Measurements from ENCODE around the gene MRS2.
"Not testable (repeated sequence)": the region's sequence is repeated elsewhere in the genome, so short reads cannot be mapped to it uniquely, and the experiment has no call there.

MRS2 gene

GRCh38 chr6:24402697-24403500, at the start of gene MRS2:
MRS2 (plus strand) TSS chr6:24402936; CDS start chr6:24403047, 111 bp downstream.
- no peaks in the 10 kb centered on the region for H3K9me3 ChIP-seq (ENCODE audit: control insufficient read depth in 2 of 2, low read length in 2 of 2)
- H3K27me3 ChIP-seq (ENCODE audit: control insufficient read depth in 2 of 2, insufficient read depth in 2 of 2, low read length in 2 of 2) = no peaks in the 10 kb centered on the region
- peak within 1 kb of the TSS; percentile 63 to 86 for H3K27ac ChIP-seq (ENCODE audit: low read depth in 2 of 2, low read length in 2 of 2)
- H3K36me3 ChIP-seq (ENCODE audit: control insufficient read depth in 2 of 2, insufficient read depth in 2 of 2, low read length in 2 of 2) = peaks cover 9 to 12% of the 10 kb centered on the region in 2 donors
- H3K9ac ChIP-seq (ENCODE audit: low read depth in 1 of 2, low read length in 2 of 2) = peak within 1 kb of the TSS; percentile 76 to 90
- H3K4me1 ChIP-seq (ENCODE audit: control insufficient read depth in 2 of 2, insufficient read depth in 2 of 2, low read length in 2 of 2) = peaks cover 7 to 12% of the 10 kb centered on the region in 2 donors
- peak within 1 kb of the TSS; percentile 80 to 89 for H3K4me3 ChIP-seq (ENCODE audit: low read length in 2 of 2)

- Histone ChIP-seq H3K27ac (ENCODE audit: low read depth in 2 of 2, low read length in 2 of 2) (no peak overlapping the region), H3K4me3 (ENCODE audit: low read length in 2 of 2) (no peak overlapping the region), H3K9ac (ENCODE audit: low read depth in 1 of 2, low read length in 2 of 2) (no peak overlapping the region), H3K9me3 (ENCODE audit: control insufficient read depth in 2 of 2, low read length in 2 of 2) (no peaks in the 10 kb centered on the region), H3K4me1 (ENCODE audit: control insufficient read depth in 2 of 2, insufficient read depth in 2 of 2, low read length in 2 of 2) (peaks cover 8 to 9% of the 10 kb centered on the region in 2 donors), H3K36me3 (ENCODE audit: control insufficient read depth in 2 of 2, insufficient read depth in 2 of 2, low read length in 2 of 2) (no peaks in the 10 kb centered on the region), H3K27me3 (ENCODE audit: control insufficient read depth in 2 of 2, insufficient read depth in 2 of 2, low read length in 2 of 2) (peaks cover 0 to 4% of the 10 kb centered on the region in 2 donors)
These were observed 48.9 kb upstream of the MRS2 start for GRCh38 chr6:24353861-24354260.

- peaks cover 13% of the 10 kb centered on the region in 2 donors for H3K4me1 ChIP-seq (ENCODE audit: control insufficient read depth in 2 of 2, insufficient read depth in 2 of 2, low read length in 2 of 2)
- no peaks in the 10 kb centered on the region for H3K36me3 ChIP-seq (ENCODE audit: control insufficient read depth in 2 of 2, insufficient read depth in 2 of 2, low read length in 2 of 2)
- H3K9me3 ChIP-seq (ENCODE audit: control insufficient read depth in 2 of 2, low read length in 2 of 2) = no peaks in the 10 kb centered on the region
- H3K27ac ChIP-seq (ENCODE audit: low read depth in 2 of 2, low read length in 2 of 2) = no peak overlapping the region
- no peak overlapping the region for H3K4me3 ChIP-seq (ENCODE audit: low read length in 2 of 2)
- no peaks in the 10 kb centered on the region for H3K27me3 ChIP-seq (ENCODE audit: control insufficient read depth in 2 of 2, insufficient read depth in 2 of 2, low read length in 2 of 2)
- H3K9ac ChIP-seq (ENCODE audit: low read depth in 1 of 2, low read length in 2 of 2) = no peak overlapping the region
These were observed 47.3 kb upstream of the MRS2 start for GRCh38 chr6:24355393-24355792.

GRCh38 chr6:24356310-24356973, 46.3 kb upstream of the MRS2 start:
- Histone ChIP-seq H3K27me3 (ENCODE audit: control insufficient read depth in 2 of 2, insufficient read depth in 2 of 2, low read length in 2 of 2) (no peaks in the 10 kb centered on the region), H3K9me3 (ENCODE audit: control insufficient read depth in 2 of 2, low read length in 2 of 2) (no peaks in the 10 kb centered on the region), H3K27ac (ENCODE audit: low read depth in 2 of 2, low read length in 2 of 2) (no peak overlapping the region), H3K4me3 (ENCODE audit: low read length in 2 of 2) (no peak overlapping the region), H3K4me1 (ENCODE audit: control insufficient read depth in 2 of 2, insufficient read depth in 2 of 2, low read length in 2 of 2) (peaks cover 14 to 15% of the 10 kb centered on the region in 2 donors), H3K9ac (ENCODE audit: low read depth in 1 of 2, low read length in 2 of 2) (no peak overlapping the region), H3K36me3 (ENCODE audit: control insufficient read depth in 2 of 2, insufficient read depth in 2 of 2, low read length in 2 of 2) (no peaks in the 10 kb centered on the region)

- H3K27ac ChIP-seq (ENCODE audit: low read depth in 2 of 2, low read length in 2 of 2) = peak within 1 kb of the TSS in 1 of 2 donors; percentile 6
- H3K9ac ChIP-seq (ENCODE audit: low read depth in 1 of 2, low read length in 2 of 2) = peak within 1 kb of the TSS; percentile 13 to 56
- peak within 1 kb of the TSS; percentile 54 to 77 for H3K4me3 ChIP-seq (ENCODE audit: low read length in 2 of 2)
- H3K27me3 ChIP-seq (ENCODE audit: control insufficient read depth in 2 of 2, insufficient read depth in 2 of 2, low read length in 2 of 2) = no peaks in the 10 kb centered on the region
- peaks cover 14 to 15% of the 10 kb centered on the region in 2 donors for H3K4me1 ChIP-seq (ENCODE audit: control insufficient read depth in 2 of 2, insufficient read depth in 2 of 2, low read length in 2 of 2)
- no peaks in the 10 kb centered on the region for H3K9me3 ChIP-seq (ENCODE audit: control insufficient read depth in 2 of 2, low read length in 2 of 2)
- no peaks in the 10 kb centered on the region for H3K36me3 ChIP-seq (ENCODE audit: control insufficient read depth in 2 of 2, insufficient read depth in 2 of 2, low read length in 2 of 2)
These were observed 45.2 kb upstream of the MRS2 start, which contains the start of gene DCDC2 for GRCh38 chr6:24357336-24358218. DCDC2 (minus strand) TSS chr6:24358059; CDS start chr6:24357750, 309 bp downstream.

- Histone ChIP-seq H3K4me3 (ENCODE audit: low read length in 2 of 2) (peak overlapping the region; percentile 54 to 77), H3K27ac (ENCODE audit: low read depth in 2 of 2, low read length in 2 of 2) (peak overlapping the region in 1 of 2 donors; percentile 6), H3K4me1 (ENCODE audit: control insufficient read depth in 2 of 2, insufficient read depth in 2 of 2, low read length in 2 of 2) (peaks cover 14 to 15% of the 10 kb centered on the region in 2 donors), H3K9ac (ENCODE audit: low read depth in 1 of 2, low read length in 2 of 2) (peak overlapping the region in 1 of 2 donors; percentile 13), H3K9me3 (ENCODE audit: control insufficient read depth in 2 of 2, low read length in 2 of 2) (no peaks in the 10 kb centered on the region), H3K36me3 (ENCODE audit: control insufficient read depth in 2 of 2, insufficient read depth in 2 of 2, low read length in 2 of 2) (no peaks in the 10 kb centered on the region), H3K27me3 (ENCODE audit: control insufficient read depth in 2 of 2, insufficient read depth in 2 of 2, low read length in 2 of 2) (no peaks in the 10 kb centered on the region)
These were observed 44.4 kb upstream of the MRS2 start for GRCh38 chr6:24358219-24358821.

- no peaks in the 10 kb centered on the region for H3K9me3 ChIP-seq (ENCODE audit: control insufficient read depth in 2 of 2, low read length in 2 of 2)
- peak overlapping the region; percentile 39 to 70 for H3K9ac ChIP-seq (ENCODE audit: low read depth in 1 of 2, low read length in 2 of 2)
- H3K4me1 ChIP-seq (ENCODE audit: control insufficient read depth in 2 of 2, insufficient read depth in 2 of 2, low read length in 2 of 2) = peaks cover 14 to 15% of the 10 kb centered on the region in 2 donors
- peak overlapping the region; percentile 64 to 81 for H3K4me3 ChIP-seq (ENCODE audit: low read length in 2 of 2)
- no peak overlapping the region for H3K27ac ChIP-seq (ENCODE audit: low read depth in 2 of 2, low read length in 2 of 2)
- no peaks in the 10 kb centered on the region for H3K36me3 ChIP-seq (ENCODE audit: control insufficient read depth in 2 of 2, insufficient read depth in 2 of 2, low read length in 2 of 2)
- no peaks in the 10 kb centered on the region for H3K27me3 ChIP-seq (ENCODE audit: control insufficient read depth in 2 of 2, insufficient read depth in 2 of 2, low read length in 2 of 2)
These were observed 42.9 kb upstream of the MRS2 start for GRCh38 chr6:24359640-24360454.

- H3K9me3 ChIP-seq (ENCODE audit: control insufficient read depth in 2 of 2, low read length in 2 of 2); H3K27ac ChIP-seq (ENCODE audit: low read depth in 2 of 2, low read length in 2 of 2); H3K36me3 ChIP-seq (ENCODE audit: control insufficient read depth in 2 of 2, insufficient read depth in 2 of 2, low read length in 2 of 2); H3K27me3 ChIP-seq (ENCODE audit: control insufficient read depth in 2 of 2, insufficient read depth in 2 of 2, low read length in 2 of 2); H3K9ac ChIP-seq (ENCODE audit: low read depth in 1 of 2, low read length in 2 of 2); H3K4me3 ChIP-seq (ENCODE audit: low read length in 2 of 2): not testable (repeated sequence)
- peaks cover 11 to 15% of the 10 kb centered on the region in 2 donors for H3K4me1 ChIP-seq (ENCODE audit: control insufficient read depth in 2 of 2, insufficient read depth in 2 of 2, low read length in 2 of 2)
These were observed 40.4 kb upstream of the MRS2 start for GRCh38 chr6:24362363-24362762.

- not testable (repeated sequence) for H3K4me1 ChIP-seq (ENCODE audit: control insufficient read depth in 2 of 2, insufficient read depth in 2 of 2, low read length in 2 of 2); H3K36me3 ChIP-seq (ENCODE audit: control insufficient read depth in 2 of 2, insufficient read depth in 2 of 2, low read length in 2 of 2); H3K9ac ChIP-seq (ENCODE audit: low read depth in 1 of 2, low read length in 2 of 2); H3K27ac ChIP-seq (ENCODE audit: low read depth in 2 of 2, low read length in 2 of 2); H3K27me3 ChIP-seq (ENCODE audit: control insufficient read depth in 2 of 2, insufficient read depth in 2 of 2, low read length in 2 of 2); H3K9me3 ChIP-seq (ENCODE audit: control insufficient read depth in 2 of 2, low read length in 2 of 2); H3K4me3 ChIP-seq (ENCODE audit: low read length in 2 of 2)
These were observed 37.6 kb upstream of the MRS2 start for GRCh38 chr6:24365103-24365633.

All from mucosa of rectum (tissue), 2 donors.